Muscle layer of duodenum (tissue), 2 donors: ENCODE data around the gene CLASRP.
A peak's percentile ranks its signal among the peaks of the same experiment; 100 is the strongest.

Experiments used
- H3K27ac ChIP-seq: one replicate; pipeline ENCODE4 v1.7.0; 2013; ENCODE audit warnings: mild to moderate bottlenecking, low read length
- H3K27me3 ChIP-seq: one replicate; pipeline ENCODE4 v1.7.0; 2013; ENCODE audit warnings: low read depth, mild to moderate bottlenecking, control low read depth, low read length
- H3K36me3 ChIP-seq, 2 donors: one replicate each; pipeline ENCODE4 v1.7.0; 2013; ENCODE audit warnings: low read length in 2 of 2, control low read depth in 1 of 2, mild to moderate bottlenecking in 1 of 2; ENCODE audit not compliant: insufficient read depth in 2 of 2, control insufficient read depth in 1 of 2
- H3K4me1 ChIP-seq, 2 donors: one replicate each; pipeline ENCODE4 v1.7.0; 2013; ENCODE audit warnings: low read length in 2 of 2, mild to moderate bottlenecking in 2 of 2, control low read depth in 1 of 2, moderate library complexity in 1 of 2; ENCODE audit not compliant: insufficient read depth in 2 of 2, control insufficient read depth in 1 of 2
- H3K4me3 ChIP-seq, 2 donors: one replicate each; pipeline ENCODE4 v1.7.0; 2013; ENCODE audit warnings: low read length in 2 of 2, low read depth in 1 of 2, mild to moderate bottlenecking in 1 of 2
- H3K9me3 ChIP-seq, 2 donors: one replicate each; pipeline ENCODE4 v1.7.0; 2013; ENCODE audit warnings: low read length in 2 of 2, control low read depth in 1 of 2, mild to moderate bottlenecking in 1 of 2; ENCODE audit not compliant: control insufficient read depth in 1 of 2
- donor health status: healthy.

The CLASRP gene

GRCh38 chr19:45003485-45003884 is 35.4 kb upstream of the CLASRP start:
- H3K9me3 ChIP-seq, result no peaks in the 10 kb centered on the region
- H3K4me1 ChIP-seq, result peaks cover 0 to 6% of the 10 kb centered on the region in 2 donors
- no peaks in the 10 kb centered on the region for H3K27me3 ChIP-seq
- H3K36me3 ChIP-seq, result peaks cover 3% of the 10 kb centered on the region in 2 donors
- H3K27ac ChIP-seq, result no peak overlapping the region
- H3K4me3 ChIP-seq, result no peak overlapping the region

- H3K4me3 ChIP-seq, result no peak overlapping the region
Observed at GRCh38 chr19:45005787-45006186, 33.1 kb upstream of the CLASRP start.

GRCh38 chr19:45008552-45008951 is 30.3 kb upstream of the CLASRP start:
- no peak overlapping the region for H3K27ac ChIP-seq
- no peaks in the 10 kb centered on the region for H3K27me3 ChIP-seq
- H3K9me3 ChIP-seq, result no peaks in the 10 kb centered on the region
- H3K4me3 ChIP-seq, result no peak overlapping the region
- H3K36me3 ChIP-seq, result peaks cover 2 to 3% of the 10 kb centered on the region in 2 donors
- no peaks in the 10 kb centered on the region for H3K4me1 ChIP-seq

More at GRCh38 chr19:45005787-45006186, 33.1 kb upstream of the CLASRP start:
- H3K36me3 ChIP-seq, result peaks cover 3% of the 10 kb centered on the region in 2 donors
- peak overlapping the region; percentile 23 for H3K27ac ChIP-seq
- no peaks in the 10 kb centered on the region for H3K9me3 ChIP-seq
- no peaks in the 10 kb centered on the region for H3K27me3 ChIP-seq
- peaks cover 0 to 6% of the 10 kb centered on the region in 2 donors for H3K4me1 ChIP-seq

GRCh38 chr19:45009625-45010255 is 29.1 kb upstream of the CLASRP start:
- Histone ChIP-seq H3K9me3 (no peaks in the 10 kb centered on the region), H3K27me3 (no peaks in the 10 kb centered on the region), H3K4me3 (no peak overlapping the region), H3K36me3 (peaks cover 3 to 9% of the 10 kb centered on the region in 2 donors), H3K4me1 (no peaks in the 10 kb centered on the region), H3K27ac (no peak overlapping the region)

- Histone ChIP-seq H3K27ac (no peak overlapping the region), H3K36me3 (peaks cover 3 to 12% of the 10 kb centered on the region in 2 donors), H3K27me3 (no peaks in the 10 kb centered on the region), H3K4me3 (no peak overlapping the region), H3K4me1 (no peaks in the 10 kb centered on the region), H3K9me3 (no peaks in the 10 kb centered on the region)
Observed at GRCh38 chr19:45010306-45010705, 28.5 kb upstream of the CLASRP start.

- Histone ChIP-seq H3K27me3 (no peaks in the 10 kb centered on the region), H3K4me3 (no peak overlapping the region), H3K27ac (no peak overlapping the region), H3K36me3 (peaks cover 2 to 17% of the 10 kb centered on the region in 2 donors), H3K4me1 (no peaks in the 10 kb centered on the region), H3K9me3 (no peaks in the 10 kb centered on the region)
Observed at GRCh38 chr19:45011959-45012358, 26.9 kb upstream of the CLASRP start.

- peaks cover 0 to 17% of the 10 kb centered on the region in 2 donors for H3K36me3 ChIP-seq
- H3K4me1 ChIP-seq, result no peaks in the 10 kb centered on the region
- H3K27ac ChIP-seq, result no peak overlapping the region
- H3K9me3 ChIP-seq, result no peaks in the 10 kb centered on the region
- no peaks in the 10 kb centered on the region for H3K27me3 ChIP-seq
- no peak overlapping the region for H3K4me3 ChIP-seq
Observed at GRCh38 chr19:45016388-45017314, 22.2 kb upstream of the CLASRP start.

- Histone ChIP-seq H3K27ac (no peak overlapping the region), H3K27me3 (no peaks in the 10 kb centered on the region), H3K4me3 (no peak overlapping the region), H3K4me1 (no peaks in the 10 kb centered on the region), H3K9me3 (no peaks in the 10 kb centered on the region), H3K36me3 (peaks cover 0 to 16% of the 10 kb centered on the region in 2 donors)
Observed at GRCh38 chr19:45019187-45019586, 19.7 kb upstream of the CLASRP start.

- Histone ChIP-seq H3K36me3 (peaks cover 0 to 14% of the 10 kb centered on the region in 2 donors), H3K9me3 (no peaks in the 10 kb centered on the region), H3K27me3 (no peaks in the 10 kb centered on the region), H3K27ac (no peak overlapping the region), H3K4me3 (no peak overlapping the region), H3K4me1 (no peaks in the 10 kb centered on the region)
Observed at GRCh38 chr19:45020071-45020470, 18.8 kb upstream of the CLASRP start.

- no peaks in the 10 kb centered on the region for H3K4me1 ChIP-seq
- H3K36me3 ChIP-seq, result peaks cover 0 to 8% of the 10 kb centered on the region in 2 donors
- H3K27me3 ChIP-seq, result no peaks in the 10 kb centered on the region
Observed at GRCh38 chr19:45021971-45022370, 16.9 kb upstream of the CLASRP start.

GRCh38 chr19:45023048-45023447 is 15.8 kb upstream of the CLASRP start:
- Histone ChIP-seq H3K36me3 (peaks cover 0 to 10% of the 10 kb centered on the region in 2 donors), H3K4me1 (no peaks in the 10 kb centered on the region), H3K4me3 (no peak overlapping the region), H3K27ac (no peak overlapping the region), H3K9me3 (no peaks in the 10 kb centered on the region), H3K27me3 (no peaks in the 10 kb centered on the region)

More at GRCh38 chr19:45021971-45022370, 16.9 kb upstream of the CLASRP start:
- Histone ChIP-seq H3K4me3 (no peak overlapping the region), H3K27ac (no peak overlapping the region), H3K9me3 (no peaks in the 10 kb centered on the region)
